Fibroblast of pulmonary artery (primary cell): ENCODE results near the gene GRIK4.

ENCODE experiments used
- DNase-seq: peaks from one replicate; pipeline ENCODE4 v3.0.0-alpha.2; 2010; ENCODE audit warnings: low read depth
- H3K4me3 ChIP-seq: replicated peaks from 2 replicates; pipeline ENCODE4 v1.5.1; 2011; ENCODE audit warnings: low read depth, mild to moderate bottlenecking, control low read depth, low read length, moderate library complexity
- TF ChIP-seq, protein P1 (sequence below): IDR thresholded peaks from 2 replicates; pipeline ENCODE4 v1.5.1; 2011; ENCODE audit warnings: mild to moderate bottlenecking, control low read depth, low read length, inconsistent platforms; ENCODE audit errors: missing control alignments

The GRIK4 gene

GRCh38 chr11:120630122-120630521, 118.6 kb downstream of the GRIK4 start:
- no peak overlapping the region for H3K4me3 ChIP-seq
- no peak for DNase-seq
- TF ChIP-seq, protein P1, sequence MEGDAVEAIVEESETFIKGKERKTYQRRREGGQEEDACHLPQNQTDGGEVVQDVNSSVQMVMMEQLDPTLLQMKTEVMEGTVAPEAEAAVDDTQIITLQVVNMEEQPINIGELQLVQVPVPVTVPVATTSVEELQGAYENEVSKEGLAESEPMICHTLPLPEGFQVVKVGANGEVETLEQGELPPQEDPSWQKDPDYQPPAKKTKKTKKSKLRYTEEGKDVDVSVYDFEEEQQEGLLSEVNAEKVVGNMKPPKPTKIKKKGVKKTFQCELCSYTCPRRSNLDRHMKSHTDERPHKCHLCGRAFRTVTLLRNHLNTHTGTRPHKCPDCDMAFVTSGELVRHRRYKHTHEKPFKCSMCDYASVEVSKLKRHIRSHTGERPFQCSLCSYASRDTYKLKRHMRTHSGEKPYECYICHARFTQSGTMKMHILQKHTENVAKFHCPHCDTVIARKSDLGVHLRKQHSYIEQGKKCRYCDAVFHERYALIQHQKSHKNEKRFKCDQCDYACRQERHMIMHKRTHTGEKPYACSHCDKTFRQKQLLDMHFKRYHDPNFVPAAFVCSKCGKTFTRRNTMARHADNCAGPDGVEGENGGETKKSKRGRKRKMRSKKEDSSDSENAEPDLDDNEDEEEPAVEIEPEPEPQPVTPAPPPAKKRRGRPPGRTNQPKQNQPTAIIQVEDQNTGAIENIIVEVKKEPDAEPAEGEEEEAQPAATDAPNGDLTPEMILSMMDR: no peak

DNA sequence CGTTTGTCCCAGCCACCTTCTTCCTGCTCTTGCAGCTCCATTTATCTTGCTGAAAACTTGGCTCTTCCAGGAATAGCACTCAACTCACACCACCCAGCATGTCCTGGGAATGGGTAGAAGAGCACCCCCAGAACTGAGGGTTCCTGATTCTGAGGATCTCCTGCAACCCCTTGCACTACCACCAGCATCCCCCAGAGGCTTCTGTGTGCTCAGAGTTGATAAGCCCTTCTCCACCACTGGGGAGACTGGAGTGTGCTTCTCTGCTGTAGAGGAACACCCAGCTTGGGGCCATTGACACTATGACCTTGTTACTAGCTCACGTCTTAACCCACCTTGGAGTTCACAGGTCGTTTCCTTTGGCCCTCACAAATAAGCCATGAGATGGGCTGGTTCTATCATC, 121.0 kb downstream of the GRIK4 start:
- no peak overlapping the region for H3K4me3 ChIP-seq
- TF ChIP-seq, protein P1: no peak
- no peak for DNase-seq

DNA sequence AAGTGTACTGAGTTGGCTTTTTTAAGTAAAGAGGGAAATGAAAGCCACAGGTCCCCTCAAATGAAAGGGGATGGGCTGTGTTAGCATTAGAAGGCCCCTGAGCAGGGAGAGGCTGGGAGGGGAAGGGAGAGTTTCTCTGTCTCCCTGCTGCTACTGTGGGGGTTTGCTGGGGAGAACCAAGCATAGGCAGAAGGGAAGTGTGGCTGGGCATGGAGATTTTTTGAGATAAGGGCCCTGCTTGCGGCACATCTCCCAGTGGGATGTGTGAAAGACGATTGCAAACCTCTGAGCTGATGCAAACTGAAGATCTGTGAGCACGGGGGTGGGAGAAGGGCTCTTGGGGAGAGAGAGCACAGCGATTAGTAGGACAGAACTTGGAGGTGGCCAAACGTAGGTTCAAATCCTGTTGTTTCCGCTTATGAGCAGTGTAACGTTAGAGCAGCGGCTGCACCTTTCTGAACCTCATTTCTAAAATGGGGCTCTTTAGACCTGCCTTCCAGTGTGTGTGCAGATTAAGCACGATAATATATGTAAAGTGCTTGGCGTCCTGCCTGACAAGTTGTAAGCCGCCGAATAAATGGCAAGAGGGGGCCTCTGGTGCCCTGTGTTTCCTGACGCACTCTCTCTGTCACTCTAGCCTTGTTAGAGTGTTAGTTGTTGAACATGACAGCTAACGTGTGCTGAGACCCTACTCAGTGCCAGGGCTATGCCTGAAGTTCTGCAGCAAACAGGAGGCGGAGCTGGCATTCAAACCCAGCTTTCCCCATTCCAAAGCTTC, 122.3 kb downstream of the GRIK4 start:
- TF ChIP-seq, protein P1: no peak
- no peak for DNase-seq
- no peak overlapping the region for H3K4me3 ChIP-seq

- TF ChIP-seq, protein P1: no peak
- DNase-seq: no peak
- no peak overlapping the region for H3K4me3 ChIP-seq
Observed at GRCh38 chr11:120634706-120635105, 123.2 kb downstream of the GRIK4 start.

- DNase-seq: no peak
- TF ChIP-seq, protein P1: no peak
Observed at GRCh38 chr11:120635136-120635810, 123.7 kb downstream of the GRIK4 start.

DNA sequence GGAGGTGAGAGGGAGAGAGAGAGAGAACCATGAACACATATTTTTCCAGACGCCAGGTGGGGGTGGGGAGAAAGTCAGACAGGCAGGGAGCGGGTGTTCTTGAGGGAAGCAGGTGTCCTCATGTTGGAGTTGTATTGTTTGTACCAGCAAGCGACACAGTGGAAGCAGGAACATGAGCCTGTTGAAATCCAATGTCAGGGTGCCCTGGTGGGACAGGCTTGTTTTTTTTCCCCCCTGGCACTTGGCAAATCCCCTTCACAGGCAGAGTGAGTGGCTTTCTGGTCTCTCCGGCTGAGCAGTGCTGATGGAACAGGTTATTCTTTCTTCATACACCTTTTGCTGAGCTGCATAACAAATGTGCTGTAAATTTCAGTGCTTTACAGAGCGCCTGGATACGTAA, 125.6 kb downstream of the GRIK4 start:
- TF ChIP-seq, protein P1: no peak
- no peak overlapping the region for H3K4me3 ChIP-seq
- DNase-seq: no peak

More at GRCh38 chr11:120635136-120635810, 123.7 kb downstream of the GRIK4 start:
- H3K4me3 ChIP-seq: no peak overlapping the region
